ENCODE results near the gene SPTLC3. TPM values are rescaled to one million over a fixed set of nuclear protein-coding genes. Genes with fewer than 3 reads are reported as not detected.

SPTLC3 gene
- polyA plus RNA-seq, 1 donor = 2.0 TPM

- DNase-seq (ENCODE audit: low read depth) = no peak
Measured at GRCh38 chr20:13186043-13186774, 177.4 kb downstream of the SPTLC3 start.

DNA sequence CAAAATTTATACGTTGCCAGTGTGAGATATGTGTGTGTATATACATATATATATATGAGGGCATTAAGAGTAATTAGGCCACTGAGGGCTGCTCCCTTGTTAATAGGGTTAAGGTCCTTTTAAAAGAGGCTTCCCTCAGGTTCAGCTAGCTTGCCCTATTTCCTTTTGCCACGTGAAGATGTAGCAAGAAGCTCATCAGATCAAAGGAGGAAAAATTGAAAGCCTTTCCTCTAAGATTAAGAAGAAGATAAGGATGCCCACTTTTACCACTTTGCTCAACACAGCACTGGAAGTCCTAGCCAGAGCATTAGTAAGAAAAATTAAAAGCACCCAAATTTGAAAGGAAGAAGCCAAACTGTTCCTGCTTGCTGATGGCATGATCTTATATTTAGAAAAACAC lies 179.1 kb downstream of the SPTLC3 start:
- no peak for DNase-seq (ENCODE audit: low read depth)

- DNase-seq (ENCODE audit: low read depth) = no peak
Measured at GRCh38 chr20:13199279-13199678, 190.5 kb downstream of the SPTLC3 start.

DNA sequence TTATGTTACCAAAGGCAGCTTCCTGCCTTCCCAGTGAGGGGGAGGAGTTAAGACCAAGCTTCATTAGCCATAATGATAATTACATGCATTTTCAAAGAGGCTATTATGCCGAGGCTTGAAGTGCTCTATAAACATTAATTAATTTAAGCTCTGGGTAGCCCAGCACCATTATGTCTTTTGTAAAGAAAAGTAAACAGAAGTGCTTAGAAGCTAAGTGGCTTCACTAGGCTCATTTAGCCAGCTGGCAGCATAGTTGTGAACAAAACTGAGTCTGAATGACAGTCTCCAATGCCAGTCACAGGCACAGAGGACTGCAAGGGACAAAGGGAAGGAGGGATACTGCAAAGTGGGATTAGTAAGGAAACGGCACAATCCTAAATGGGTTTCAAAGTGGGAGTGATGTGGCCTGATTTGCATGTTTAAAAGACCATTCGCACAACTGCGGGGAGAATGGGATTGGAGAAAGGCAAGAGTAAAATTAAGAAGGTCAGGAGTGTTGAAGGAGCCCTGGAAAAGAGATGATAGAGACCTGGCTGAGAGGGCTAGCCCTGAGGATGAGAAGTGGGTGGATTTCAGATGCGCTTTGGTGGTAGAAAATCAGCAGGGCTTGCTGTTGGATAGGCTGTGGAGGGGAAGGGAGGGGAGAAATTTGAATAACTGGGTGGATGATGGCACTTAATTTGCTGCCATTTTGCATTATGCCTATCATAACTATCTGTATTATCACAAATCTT lies 192.2 kb downstream of the SPTLC3 start:
- no peak for DNase-seq (ENCODE audit: low read depth)

GRCh38 chr20:13202565-13202964 lies 193.8 kb downstream of the SPTLC3 start:
- no peak for DNase-seq (ENCODE audit: low read depth)

DNA sequence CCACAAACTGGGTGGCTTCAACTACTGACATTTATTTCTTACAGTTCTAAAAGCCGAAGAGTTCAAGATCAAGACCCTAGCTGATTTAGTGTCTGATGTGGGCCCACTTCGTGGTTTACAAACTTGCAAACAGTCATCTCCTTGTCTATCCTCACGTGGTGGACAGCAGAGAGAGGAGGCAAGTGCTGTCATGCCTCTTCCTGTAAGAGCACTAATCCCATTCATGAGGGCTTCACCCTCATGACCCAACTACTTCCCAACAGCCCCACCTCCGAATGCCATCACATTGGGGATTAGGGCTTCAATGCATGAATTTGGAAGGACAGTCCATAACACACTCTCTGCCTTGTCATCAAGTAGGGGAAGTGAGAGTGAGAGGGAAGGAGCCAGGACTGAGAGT lies 196.7 kb downstream of the SPTLC3 start:
- DNase-seq (ENCODE audit: low read depth) = no peak

DNA sequence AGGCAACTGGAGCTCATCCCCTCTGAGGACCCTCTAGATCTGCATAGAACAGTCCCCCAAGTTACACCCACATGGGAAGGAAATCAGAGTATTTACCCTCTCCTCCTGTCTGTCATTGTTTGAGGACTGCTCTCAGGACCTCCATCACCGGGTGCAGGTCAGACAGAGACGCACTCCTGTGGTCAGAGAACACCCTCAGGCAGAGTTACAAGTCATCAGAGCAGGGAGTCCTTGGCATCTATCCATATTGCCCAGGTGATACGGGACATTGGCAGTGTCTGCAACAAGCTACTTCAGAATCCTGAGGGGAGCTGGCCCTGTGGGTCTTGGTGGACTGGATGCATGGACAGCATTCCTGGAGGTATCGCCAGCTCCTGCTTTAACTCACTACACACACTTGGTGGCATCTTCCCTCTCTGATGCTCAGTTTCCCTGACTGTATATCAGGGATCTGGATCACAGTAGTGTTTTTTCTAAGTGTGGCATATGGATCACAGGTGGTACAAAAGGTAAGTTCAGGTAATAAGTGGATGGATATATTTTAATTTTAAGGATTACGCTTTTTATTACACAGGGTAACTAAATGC lies 197.2 kb downstream of the SPTLC3 start:
- DNase-seq (ENCODE audit: low read depth) = no peak

DNA sequence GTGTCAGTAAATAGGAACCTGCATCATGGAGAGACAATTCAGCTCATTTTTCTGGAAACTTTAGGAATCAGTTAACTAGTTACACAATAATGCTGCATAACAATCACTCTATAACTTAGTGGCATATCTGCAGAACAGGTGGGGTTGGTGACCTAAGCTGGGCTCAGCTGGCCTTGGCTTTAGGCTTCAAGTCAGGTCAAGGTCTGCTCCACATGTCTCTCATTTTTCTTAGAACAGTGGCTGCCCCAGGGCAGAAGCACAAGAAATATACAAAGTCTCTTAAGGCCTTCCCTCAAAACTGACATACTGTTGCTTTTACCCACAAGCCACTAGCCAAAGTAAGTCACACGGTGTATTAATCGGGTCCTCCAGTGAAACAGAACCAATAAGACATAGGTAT lies 198.2 kb downstream of the SPTLC3 start:
- no peak for DNase-seq (ENCODE audit: low read depth)

- no peak for DNase-seq (ENCODE audit: low read depth)
Measured at GRCh38 chr20:13211956-13212618, 203.3 kb downstream of the SPTLC3 start.

- DNase-seq (ENCODE audit: low read depth) = no peak
Measured at GRCh38 chr20:13212750-13213149, 204.0 kb downstream of the SPTLC3 start.

DNA sequence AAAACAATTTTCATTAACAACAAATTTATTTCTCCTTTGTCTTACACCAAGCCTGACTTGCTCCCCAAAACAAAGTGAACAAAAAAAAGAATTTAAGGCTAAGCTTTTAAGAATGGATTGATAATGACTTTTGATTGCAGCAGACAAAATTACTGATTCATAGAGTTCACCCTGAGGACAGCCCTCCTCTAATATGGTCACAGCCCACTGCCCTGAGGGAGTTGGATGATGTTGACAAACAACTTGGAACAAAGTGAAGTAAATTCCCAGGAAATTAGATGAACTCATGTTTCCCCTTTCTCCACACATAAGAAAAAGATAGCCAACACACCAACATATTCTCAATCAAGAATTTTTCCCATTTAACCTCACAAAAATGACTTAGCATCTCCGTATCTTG lies 204.6 kb downstream of the SPTLC3 start:
- DNase-seq (ENCODE audit: low read depth) = no peak

DNA sequence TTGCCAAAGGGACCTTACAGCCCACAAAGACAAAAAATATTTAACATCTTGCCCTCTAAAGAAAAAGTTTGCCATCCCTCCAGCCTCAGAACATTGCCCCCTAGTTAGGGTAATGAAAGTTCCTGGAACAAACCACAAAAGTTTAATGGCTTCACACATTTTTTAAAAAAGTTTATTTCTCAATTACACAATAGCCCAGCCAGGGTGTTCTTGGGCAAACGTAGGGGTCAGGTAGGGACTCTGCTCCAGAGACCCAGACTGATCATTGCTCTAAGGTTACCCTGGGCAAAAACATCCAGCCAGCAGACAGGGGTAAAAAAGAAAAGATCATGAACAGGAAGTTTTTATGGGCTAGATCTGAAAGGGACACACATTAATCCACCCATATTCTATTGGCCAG lies 207.8 kb downstream of the SPTLC3 start:
- no peak for DNase-seq (ENCODE audit: low read depth)

Other genes starting within 250 kb of the SPTLC3 start
- 0.76 TPM for gene ISM1, start 212.3 kb downstream of the SPTLC3 start, polyA plus RNA-seq (ENCODE audit: insufficient read length)

Measured in forelimb muscle (tissue), 1 donor.